Epithelial cell of proximal tubule (primary cell): ENCODE data around the gene DESI1. TPM values are rescaled to one million over a fixed set of nuclear protein-coding genes. Genes with fewer than 3 reads are reported as not detected.
"Not testable (repeated sequence)": the region's sequence is repeated elsewhere in the genome, so short reads cannot be mapped to it uniquely, and the experiment has no call there.

Experiments
- DNase-seq: peaks from one replicate; pipeline ENCODE4 v3.0.0-alpha.2; 2011; ENCODE audit warnings: low read depth
- H3K4me3 ChIP-seq: 2 replicates; pipeline ENCODE4 v1.5.1; 2011; ENCODE audit warnings: low read depth, mild to moderate bottlenecking, low read length
- CTCF ChIP-seq: conservative IDR thresholded peaks from 2 replicates; pipeline ENCODE4 v1.5.1; 2012; ENCODE audit warnings: low read depth, mild to moderate bottlenecking, low read length
- total RNA-seq: library from RNA; depleted of rRNA; stranded (reverse); fragments of >200 nt; gene quantifications from 2 replicates; pipeline ENCODE4 v1.2.3, GENCODE V29; 2015

DESI1 gene
- total RNA-seq, 1 donor from 2014 or later, result 21.8 TPM

GRCh38 chr22:41565403-41566054 is 55.3 kb downstream of the DESI1 start:
- TF ChIP-seq CTCF, result no peak
- no peak for DNase-seq
- no peak overlapping the region for H3K4me3 ChIP-seq

GRCh38 chr22:41564563-41564962 is 56.3 kb downstream of the DESI1 start:
- TF ChIP-seq CTCF, result no peak
- no peak overlapping the region for H3K4me3 ChIP-seq
- no peak for DNase-seq

GRCh38 chr22:41563051-41563711 is 57.7 kb downstream of the DESI1 start:
- peak overlapping the region; percentile 3 for H3K4me3 ChIP-seq
- no peak for TF ChIP-seq CTCF
- DNase-seq, result no peak

- no peak for DNase-seq
- TF ChIP-seq CTCF, result no peak
- H3K4me3 ChIP-seq, result peak overlapping the region; percentile 55
Observed at GRCh38 chr22:41562461-41562860, 58.4 kb downstream of the DESI1 start.

- TF ChIP-seq CTCF, result no peak
- no peak for DNase-seq
- peak overlapping the region; percentile 55 for H3K4me3 ChIP-seq
Observed at GRCh38 chr22:41561788-41562187, 59.1 kb downstream of the DESI1 start.

- H3K4me3 ChIP-seq, result peak overlapping the region; percentile 55
- no peak for DNase-seq
- no peak for TF ChIP-seq CTCF
Observed at GRCh38 chr22:41561335-41561734, 59.5 kb downstream of the DESI1 start.

GRCh38 chr22:41560095-41560471 is 60.8 kb downstream of the DESI1 start:
- no peak for TF ChIP-seq CTCF
- H3K4me3 ChIP-seq, result no peak overlapping the region
- DNase-seq, result no peak

- not testable (repeated sequence) for DNase-seq, H3K4me3 ChIP-seq
Observed at GRCh38 chr22:41558241-41558630, 62.6 kb downstream of the DESI1 start.
